GM19467 (cell line): ENCODE data around the gene CECR2.

Experiments
- ATAC-seq: cut with Tn5 transposase; IDR thresholded peaks from one replicate; pipeline ENCODE4 v1.9.1; 2021; ENCODE audit warnings: mild to moderate bottlenecking, moderate library complexity; ENCODE audit not compliant: unreplicated experiment

CECR2 gene

DNA sequence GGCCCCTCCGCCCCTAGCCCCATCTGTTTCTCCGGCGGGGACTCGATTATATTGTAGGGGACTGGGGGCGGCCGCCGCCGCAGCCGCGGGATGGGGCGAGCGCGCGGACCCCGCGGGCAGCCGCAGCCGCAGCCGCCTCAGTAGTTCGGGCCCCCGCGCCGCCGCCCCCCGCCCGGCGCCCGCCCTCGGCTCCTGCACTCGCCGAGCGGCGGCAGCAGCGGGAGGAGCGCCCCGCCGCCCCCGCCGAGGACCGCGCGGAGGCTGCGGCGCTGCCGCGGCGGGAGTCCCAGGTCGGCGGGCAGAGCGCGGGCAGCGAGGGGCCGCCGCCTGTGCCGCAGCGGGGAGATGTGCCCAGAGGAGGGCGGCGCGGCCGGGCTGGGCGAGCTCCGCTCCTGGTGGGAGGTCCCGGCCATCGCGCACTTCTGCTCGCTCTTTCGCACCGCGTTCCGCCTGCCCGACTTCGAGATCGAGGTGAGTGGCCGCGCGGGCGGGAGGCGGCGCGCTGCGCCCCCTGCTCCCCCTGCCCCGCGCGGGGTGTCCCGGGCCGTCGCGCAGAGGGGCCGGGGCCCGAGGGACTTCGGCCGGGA lies at the start of gene CECR2:
Gene CECR2 (plus strand): TSS at position 22 of the 587 bp plus-strand sequence. CDS start 324 bp downstream, at position 346.
- ATAC-seq: no peak

DNA sequence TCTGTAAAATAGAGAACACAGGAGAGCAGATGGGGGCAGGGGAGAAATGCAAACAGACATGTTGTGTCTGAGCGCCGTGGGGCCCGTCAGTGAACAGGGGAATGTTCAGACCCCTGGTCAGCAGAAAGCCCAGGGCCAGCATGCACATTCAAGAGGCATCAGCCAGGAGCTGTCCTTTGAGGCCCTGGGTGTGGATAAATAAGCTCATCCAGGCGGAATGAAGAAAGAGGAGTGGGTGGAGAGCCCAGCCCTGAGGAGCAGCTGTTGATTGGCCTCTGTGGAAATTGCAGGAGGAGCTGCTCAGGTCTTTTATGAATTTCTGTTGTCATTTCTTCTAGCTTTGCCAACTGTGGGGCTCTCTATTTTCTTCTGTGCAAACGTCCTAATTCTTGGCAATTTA lies 49.7 kb upstream of the CECR2 start:
- ATAC-seq: no peak

GRCh38 chr22:17322511-17322910 lies 46.7 kb upstream of the CECR2 start:
- ATAC-seq: no peak

- ATAC-seq: no peak
Measured at GRCh38 chr22:17331690-17332089, 37.6 kb upstream of the CECR2 start.

GRCh38 chr22:17332109-17332800 lies 37.0 kb upstream of the CECR2 start:
- ATAC-seq: no peak

- ATAC-seq: no peak
Measured at GRCh38 chr22:17334059-17334458, 35.2 kb upstream of the CECR2 start.

- no peak for ATAC-seq
Measured at GRCh38 chr22:17334983-17335382, 34.3 kb upstream of the CECR2 start.

DNA sequence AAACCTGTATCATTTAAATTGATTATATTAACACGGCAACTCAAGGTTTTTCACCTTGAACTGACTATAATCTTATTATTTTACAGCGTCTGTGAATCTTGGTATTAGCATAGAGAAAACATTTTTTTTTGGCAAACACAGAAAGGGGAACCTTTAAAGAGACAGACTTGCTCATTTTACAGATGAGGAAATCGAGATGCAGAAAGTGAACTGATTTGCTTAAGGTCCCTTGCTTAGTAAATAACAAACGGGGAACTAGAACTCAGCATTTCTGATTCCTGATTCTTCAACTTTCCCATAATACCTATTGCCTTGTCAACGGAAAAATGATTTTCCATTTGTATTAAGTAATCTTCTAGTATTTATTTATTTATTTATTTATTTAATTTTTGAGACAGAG lies 33.2 kb upstream of the CECR2 start:
- no peak for ATAC-seq

GRCh38 chr22:17337639-17338038 lies 31.6 kb upstream of the CECR2 start:
- no peak for ATAC-seq

DNA sequence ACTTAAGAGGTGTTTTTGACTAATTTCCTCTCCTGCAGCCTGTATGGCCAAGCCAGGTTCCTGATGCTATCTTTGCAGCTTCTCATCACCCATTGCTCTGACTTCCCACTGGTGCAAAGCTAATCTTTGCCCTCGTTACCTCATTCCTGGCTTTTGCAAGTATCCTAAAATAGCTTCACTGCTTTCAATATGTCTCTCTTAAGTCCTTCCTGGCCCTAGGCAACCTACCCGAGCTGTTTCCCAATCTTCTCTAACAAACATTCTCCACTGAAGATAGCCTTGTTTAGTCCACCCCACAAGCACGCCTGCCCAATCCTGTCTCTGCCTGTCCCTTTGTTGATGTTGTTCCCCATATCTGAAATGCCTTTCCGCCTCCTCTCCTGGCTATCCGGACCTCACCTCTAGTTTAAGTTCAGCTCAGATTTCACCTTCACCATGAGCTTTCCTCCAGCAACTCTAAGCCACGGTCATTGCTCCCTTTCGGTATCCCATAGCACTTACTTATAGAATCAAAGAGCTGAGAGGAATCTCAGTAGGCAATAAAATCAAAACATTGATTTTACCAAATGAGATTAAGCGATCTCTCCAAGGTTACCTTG lies 30.1 kb upstream of the CECR2 start:
- ATAC-seq: no peak

DNA sequence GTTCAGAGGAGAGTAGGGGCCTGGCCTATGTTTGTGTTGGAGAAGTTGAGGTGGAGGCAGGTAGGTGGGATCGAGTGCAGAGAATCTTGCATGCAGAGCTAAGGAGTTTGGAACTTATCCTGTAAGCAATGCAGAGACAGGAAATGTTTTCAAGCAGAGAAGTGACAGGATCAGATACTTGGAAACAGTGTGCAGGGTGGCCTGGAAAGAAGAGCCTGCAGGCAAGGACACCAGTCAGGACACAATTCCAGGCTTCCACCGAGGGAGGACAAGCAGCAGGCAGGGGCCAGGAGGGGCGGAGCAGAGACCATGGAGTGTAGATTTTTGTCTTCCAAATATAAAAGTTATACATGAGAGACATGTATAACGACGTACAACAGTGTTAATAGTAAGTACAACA lies 26.9 kb upstream of the CECR2 start:
- no peak for ATAC-seq

GRCh38 chr22:17343766-17344165 lies 25.5 kb upstream of the CECR2 start:
- ATAC-seq: no peak

DNA sequence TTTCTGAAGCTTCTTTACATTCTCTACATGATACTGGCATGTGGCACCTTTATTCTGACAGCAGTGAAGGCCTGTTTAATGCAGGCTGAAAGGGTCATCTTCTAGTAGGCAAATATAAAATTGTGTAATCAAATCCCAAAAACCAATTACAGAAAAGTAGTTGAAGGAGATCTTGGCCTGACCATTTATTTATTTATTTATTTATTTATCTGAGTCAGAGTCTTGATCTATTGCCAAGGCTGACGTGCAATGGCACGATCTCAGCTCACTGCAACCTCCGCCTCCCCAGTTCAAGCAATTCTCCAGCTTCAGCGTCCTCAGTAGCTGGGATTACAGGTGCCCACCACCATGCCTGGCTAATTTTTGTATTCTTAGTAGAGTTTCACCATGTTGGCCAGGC lies 22.7 kb upstream of the CECR2 start:
- no peak for ATAC-seq

DNA sequence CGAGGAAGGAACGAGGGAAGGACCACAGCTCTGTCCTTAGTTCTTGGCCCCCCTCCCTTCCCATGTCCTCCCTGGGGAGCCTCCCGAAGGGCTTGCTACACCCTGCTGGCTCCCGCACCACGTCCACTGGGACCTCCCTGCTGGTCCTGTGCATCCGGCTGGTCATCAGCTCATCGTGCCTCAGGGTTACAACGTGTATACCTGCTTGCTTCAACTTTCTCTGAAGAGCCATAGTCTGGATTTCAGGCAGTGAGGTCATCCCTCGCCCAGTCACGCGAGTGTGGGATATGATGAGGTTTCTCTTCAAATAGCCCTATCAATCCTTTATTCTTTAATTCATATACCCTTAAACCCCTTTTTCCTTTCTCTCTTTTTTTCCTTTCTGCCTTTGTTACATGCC lies 21.5 kb upstream of the CECR2 start:
- no peak for ATAC-seq

DNA sequence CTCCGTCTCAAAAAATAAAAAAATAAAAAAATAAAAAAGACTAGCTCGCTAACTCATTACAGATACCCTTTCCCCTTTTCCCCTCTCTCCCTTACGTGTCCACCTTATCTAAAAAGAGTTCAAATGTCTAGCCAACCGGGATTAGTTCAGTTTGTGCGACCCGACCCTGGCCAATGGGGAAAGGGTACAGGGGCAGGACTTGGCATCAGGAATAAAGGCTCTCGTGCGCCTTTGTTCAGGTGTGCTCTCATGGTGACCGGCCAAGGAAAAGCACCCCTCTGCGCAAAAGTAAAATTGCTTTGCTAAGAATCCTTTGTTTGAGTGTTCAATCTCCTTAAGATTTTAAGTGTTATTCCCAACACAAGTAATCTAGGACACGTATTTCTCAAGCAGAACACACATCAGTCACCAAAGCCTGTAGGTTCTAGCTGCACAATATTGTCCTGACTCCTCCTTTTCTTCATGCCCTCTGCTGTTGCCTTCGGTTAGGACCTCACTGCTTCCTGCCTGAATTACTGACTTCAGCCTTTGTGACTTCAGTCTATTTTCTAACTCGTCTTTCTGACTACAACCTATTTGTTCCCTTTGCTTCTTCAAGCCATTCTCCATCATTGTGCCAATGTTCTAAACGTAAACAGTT lies 20.7 kb upstream of the CECR2 start:
- ATAC-seq: no peak

DNA sequence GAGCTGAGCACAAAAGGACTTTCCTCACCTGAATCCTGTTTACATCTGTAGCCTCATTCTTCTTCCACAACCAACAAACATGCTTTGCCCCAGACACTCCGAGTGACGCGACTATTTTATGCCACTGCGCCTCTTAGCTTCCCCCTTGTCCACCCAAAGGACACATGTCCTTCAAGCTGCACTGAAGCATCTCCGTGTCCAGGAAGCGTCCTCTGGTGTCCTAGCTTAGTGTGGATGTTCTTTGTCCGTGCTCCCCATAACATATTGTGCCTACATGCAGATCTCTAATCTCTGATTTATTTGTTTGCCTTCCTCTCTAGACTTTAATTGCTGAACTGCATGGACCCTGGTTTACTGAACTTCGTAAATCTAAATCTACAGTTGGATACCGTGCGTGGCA lies 20.1 kb upstream of the CECR2 start:
- ATAC-seq: no peak

GRCh38 chr22:17350292-17350691 lies 19.0 kb upstream of the CECR2 start:
- ATAC-seq: no peak

- no peak for ATAC-seq
Measured at GRCh38 chr22:17352798-17353197, 16.5 kb upstream of the CECR2 start.

GRCh38 chr22:17357688-17358087 lies 11.6 kb upstream of the CECR2 start:
- ATAC-seq: no peak

- no peak for ATAC-seq
Measured at GRCh38 chr22:17358415-17358814, 10.8 kb upstream of the CECR2 start.

GRCh38 chr22:17359501-17359900 lies 9.8 kb upstream of the CECR2 start:
- no peak for ATAC-seq

DNA sequence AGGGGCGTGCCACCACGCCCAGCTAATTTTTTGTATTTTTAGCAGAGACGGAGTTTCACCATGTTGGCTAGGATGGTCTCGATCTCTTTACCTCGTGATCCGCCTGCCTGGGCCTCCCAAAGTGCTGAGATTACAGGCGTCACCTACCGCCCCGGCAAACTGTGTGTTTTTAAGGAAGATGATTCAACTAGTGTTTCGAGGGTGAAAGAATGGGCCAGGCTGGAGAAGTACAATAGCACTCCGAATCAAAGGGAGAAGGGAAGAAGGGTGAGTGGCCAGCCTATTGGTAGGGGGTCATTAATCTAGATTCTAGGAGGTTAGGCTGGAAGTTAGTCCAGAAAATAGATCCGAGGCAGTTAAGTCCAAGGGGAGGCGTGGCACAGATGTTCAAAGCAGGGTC lies 2.9 kb upstream of the CECR2 start:
- no peak for ATAC-seq
